Lung (tissue), 12 donors: ENCODE measurements around the gene SNTG2. TPM values are rescaled to one million over a fixed set of nuclear protein-coding genes. Genes with fewer than 3 reads are reported as not detected.

Experiments
- ATAC-seq: fragments of 200-7000 bp; cut with Tn5 transposase; one replicate; pipeline ENCODE4 v1.9.1; 2020; ENCODE audit warnings: moderate number of reproducible peaks; ENCODE audit not compliant: insufficient read depth, low FRiP score
- DNase-seq, 3 donors: peaks; one replicate each; pipeline ENCODE4 v3.0.0-alpha.2; 2013 to 2017
- H3K27ac ChIP-seq, 2 donors: one replicate each; pipeline ENCODE4 v1.5.1; 2013; ENCODE audit warnings: mild to moderate bottlenecking in 2 of 2, moderate library complexity in 2 of 2, control low read depth in 1 of 2, inconsistent platforms in 1 of 2, low read depth in 1 of 2, low read length in 1 of 2
- H3K27me3 ChIP-seq, 3 donors: one replicate each; pipeline ENCODE4 v1.5.1; 2013; ENCODE audit warnings: low read length in 2 of 3; ENCODE audit not compliant: control insufficient read depth in 3 of 3, insufficient read depth in 3 of 3
- H3K36me3 ChIP-seq, 4 donors: one replicate each; pipeline ENCODE4 v1.5.1; 2013; ENCODE audit warnings: low read length in 4 of 4, mild to moderate bottlenecking in 1 of 4, moderate library complexity in 1 of 4; ENCODE audit not compliant: control insufficient read depth in 4 of 4, insufficient read depth in 4 of 4
- H3K4me1 ChIP-seq, 5 donors: one replicate each; pipeline ENCODE4 v1.5.1; 2013; ENCODE audit warnings: low read length in 5 of 5, mild to moderate bottlenecking in 2 of 5, moderate library complexity in 1 of 5; ENCODE audit not compliant: control insufficient read depth in 5 of 5, insufficient read depth in 5 of 5
- H3K4me3 ChIP-seq: one replicate; pipeline ENCODE4 v1.5.1; 2013; ENCODE audit warnings: mild to moderate bottlenecking, control low read depth, moderate library complexity
- H3K9ac ChIP-seq, 2 donors: one replicate each; pipeline ENCODE4 v1.5.1; 2013; ENCODE audit warnings: low read length in 2 of 2, control low read depth in 1 of 2; ENCODE audit not compliant: insufficient read depth in 1 of 2
- H3K9me3 ChIP-seq, 4 donors: one replicate each; pipeline ENCODE4 v1.5.1; 2013; ENCODE audit warnings: low read length in 3 of 4, mild to moderate bottlenecking in 1 of 4, moderate library complexity in 1 of 4; ENCODE audit not compliant: control insufficient read depth in 4 of 4, insufficient read depth in 3 of 4
- WGBS, 2 donors: extraction: QIAGEN DNeasy Blood & Tissue Kit; methylation state at CpG; one replicate each; pipeline ENCODE4 v1.1.7; 2013; 5-methylcytosine and 5-hydroxymethylcytosine counted together
- polyA plus RNA-seq, 2 donors: library from polyadenylated mRNA; stranded (reverse); fragments of 200-250 nt; gene quantifications; one replicate each; pipeline ENCODE4 v1.2.1, GENCODE V29; 2013
- total RNA-seq, 2 donors: library from RNA; depleted of rRNA in 1 of 2; stranded (reverse); fragments of >200 nt in 1 of 2; gene quantifications; one replicate each; pipeline ENCODE4 v1.2.1, GENCODE V29; 2014 to 2021
- TF ChIP-seq, protein P1 (sequence below): IDR thresholded peaks from 2 replicates; pipeline ENCODE4 v1.5.1; 2012; ENCODE audit warnings: mild to moderate bottlenecking; ENCODE audit errors: control extremely low read depth, extremely low read depth
- donor health status: control.
- donor health status: control.
- donor health status: Bipolar disorder and iron deficiency.
- donor health status: healthy.
- donor health status: DM: yes; HTN: yes; CAD: no.

Gene SNTG2
- total and polyA plus RNA-seq, 4 donors, result 0.31 to 1.8 (median 1.2) TPM

- H3K27me3 ChIP-seq, result peaks cover 0 to 4% (median 4%) of the 10 kb centered on the region in 3 donors
- H3K9me3 ChIP-seq, result no peaks in the 10 kb centered on the region
Measured at GRCh38 chr2:1060987-1061386, 110.3 kb downstream of the SNTG2 start.

GRCh38 chr2:1068241-1068640, 117.6 kb downstream of the SNTG2 start:
- Histone ChIP-seq H3K4me3 (no peak overlapping the region), H3K36me3 (no peaks in the 10 kb centered on the region), H3K9ac (no peak overlapping the region), H3K9me3 (peaks cover 0 to 4% (median 2%) of the 10 kb centered on the region in 4 donors), H3K27ac (no peak overlapping the region), H3K27me3 (peaks cover 0 to 3% (median 0%) of the 10 kb centered on the region in 3 donors), H3K4me1 (no peaks in the 10 kb centered on the region)
- TF ChIP-seq, protein P1, sequence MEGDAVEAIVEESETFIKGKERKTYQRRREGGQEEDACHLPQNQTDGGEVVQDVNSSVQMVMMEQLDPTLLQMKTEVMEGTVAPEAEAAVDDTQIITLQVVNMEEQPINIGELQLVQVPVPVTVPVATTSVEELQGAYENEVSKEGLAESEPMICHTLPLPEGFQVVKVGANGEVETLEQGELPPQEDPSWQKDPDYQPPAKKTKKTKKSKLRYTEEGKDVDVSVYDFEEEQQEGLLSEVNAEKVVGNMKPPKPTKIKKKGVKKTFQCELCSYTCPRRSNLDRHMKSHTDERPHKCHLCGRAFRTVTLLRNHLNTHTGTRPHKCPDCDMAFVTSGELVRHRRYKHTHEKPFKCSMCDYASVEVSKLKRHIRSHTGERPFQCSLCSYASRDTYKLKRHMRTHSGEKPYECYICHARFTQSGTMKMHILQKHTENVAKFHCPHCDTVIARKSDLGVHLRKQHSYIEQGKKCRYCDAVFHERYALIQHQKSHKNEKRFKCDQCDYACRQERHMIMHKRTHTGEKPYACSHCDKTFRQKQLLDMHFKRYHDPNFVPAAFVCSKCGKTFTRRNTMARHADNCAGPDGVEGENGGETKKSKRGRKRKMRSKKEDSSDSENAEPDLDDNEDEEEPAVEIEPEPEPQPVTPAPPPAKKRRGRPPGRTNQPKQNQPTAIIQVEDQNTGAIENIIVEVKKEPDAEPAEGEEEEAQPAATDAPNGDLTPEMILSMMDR, result no peak
- ATAC-seq (no peak), DNase-seq (no peak)
- 91 to 93% methylated on average over 8 of the region's 8 CpGs for WGBS, 2 donors

More at GRCh38 chr2:1060987-1061386, 110.3 kb downstream of the SNTG2 start:
- 43 to 82% methylated on average over 5 of the region's 5 CpGs for WGBS, 2 donors
- H3K4me3 ChIP-seq, result no peak overlapping the region
- H3K9ac ChIP-seq, result no peak overlapping the region
- H3K36me3 ChIP-seq, result no peaks in the 10 kb centered on the region
- TF ChIP-seq, protein P1, result no peak
- H3K4me1 ChIP-seq, result no peaks in the 10 kb centered on the region
- no peak overlapping the region for H3K27ac ChIP-seq
- DNase-seq, result no peak
- no peak for ATAC-seq

DNA sequence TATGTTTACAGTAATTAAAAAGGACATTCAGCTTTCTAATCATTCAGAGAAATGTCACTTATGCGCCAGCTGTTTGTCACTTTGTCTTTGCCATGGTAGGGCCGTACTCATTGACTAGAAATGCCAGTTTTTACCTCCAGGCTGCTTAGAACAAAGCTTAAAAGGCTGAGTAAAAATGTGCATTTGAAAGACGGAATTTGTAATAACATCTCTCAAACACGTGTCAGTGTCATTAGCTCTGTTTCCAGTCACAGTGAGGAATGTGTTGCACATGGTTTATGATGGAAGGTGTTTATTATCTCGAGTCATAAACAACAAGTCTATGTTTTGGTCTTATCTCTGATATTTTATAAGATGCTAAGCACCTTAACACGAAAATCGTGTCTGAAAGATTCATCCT, 118.2 kb downstream of the SNTG2 start:
- TF ChIP-seq, protein P1, result no peak
- DNase-seq, result no peak
- ATAC-seq, result no peak
- 57 to 63% methylated on average over 7 of the region's 7 CpGs for WGBS, 2 donors
- peaks cover 0 to 4% (median 2%) of the 10 kb centered on the region in 4 donors for H3K9me3 ChIP-seq
- no peak overlapping the region for H3K27ac ChIP-seq
- H3K4me3 ChIP-seq, result no peak overlapping the region
- H3K27me3 ChIP-seq, result no peaks in the 10 kb centered on the region
- H3K4me1 ChIP-seq, result no peaks in the 10 kb centered on the region
- H3K36me3 ChIP-seq, result no peaks in the 10 kb centered on the region
- H3K9ac ChIP-seq, result no peak overlapping the region

- ATAC-seq, result no peak
- 81 to 88% methylated on average over 15 of the region's 15 CpGs for WGBS, 2 donors
- H3K36me3 ChIP-seq, result no peaks in the 10 kb centered on the region
- TF ChIP-seq, protein P1, result no peak
- DNase-seq, result no peak
- no peak overlapping the region for H3K9ac ChIP-seq
- peaks cover 0 to 4% (median 2%) of the 10 kb centered on the region in 4 donors for H3K9me3 ChIP-seq
- H3K27ac ChIP-seq, result no peak overlapping the region
- no peaks in the 10 kb centered on the region for H3K4me1 ChIP-seq
- H3K4me3 ChIP-seq, result no peak overlapping the region
- no peaks in the 10 kb centered on the region for H3K27me3 ChIP-seq
Measured at GRCh38 chr2:1069847-1070246, 119.2 kb downstream of the SNTG2 start.
